NCI-H1930 (cell line): ENCODE results near the gene ARHGEF28.

ENCODE experiments used
- DNase-seq, 2 experiments: peaks; one replicate each; lab custom pipeline; 2025; lab: John Stamatoyannopoulos, UW

Gene ARHGEF28

GRCh38 chr5:73692166-73692640 lies 66.2 kb downstream of the ARHGEF28 start:
- DNase-seq: no peak

- no peak for DNase-seq
Measured at GRCh38 chr5:73692981-73693380, 67.0 kb downstream of the ARHGEF28 start.

- no peak for DNase-seq
Measured at GRCh38 chr5:73693573-73694061, 67.6 kb downstream of the ARHGEF28 start.

GRCh38 chr5:73694089-73694488 lies 68.1 kb downstream of the ARHGEF28 start:
- no peak for DNase-seq

DNA sequence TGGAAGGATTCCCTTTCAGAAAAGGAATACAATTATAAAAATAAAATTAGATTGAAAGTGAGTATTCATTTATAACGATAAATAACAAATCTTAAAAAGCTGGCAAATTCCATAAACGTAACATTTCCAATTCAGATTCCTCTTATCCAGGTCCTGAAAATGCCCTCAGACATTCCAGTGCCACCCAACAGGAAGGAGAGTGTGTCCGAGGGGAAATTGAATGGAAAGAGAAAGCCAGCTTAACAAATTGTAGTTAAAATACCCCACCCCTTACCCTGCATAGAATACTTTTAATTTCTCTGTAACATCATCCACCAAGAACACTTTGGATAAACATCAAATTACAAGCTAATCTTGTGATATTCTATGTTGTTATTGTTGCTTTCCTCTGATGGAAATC lies 72.0 kb downstream of the ARHGEF28 start:
- no peak for DNase-seq

GRCh38 chr5:73701566-73701965 lies 75.6 kb downstream of the ARHGEF28 start:
- no peak for DNase-seq

- DNase-seq: no peak
Measured at GRCh38 chr5:73702534-73702933, 76.5 kb downstream of the ARHGEF28 start.

DNA sequence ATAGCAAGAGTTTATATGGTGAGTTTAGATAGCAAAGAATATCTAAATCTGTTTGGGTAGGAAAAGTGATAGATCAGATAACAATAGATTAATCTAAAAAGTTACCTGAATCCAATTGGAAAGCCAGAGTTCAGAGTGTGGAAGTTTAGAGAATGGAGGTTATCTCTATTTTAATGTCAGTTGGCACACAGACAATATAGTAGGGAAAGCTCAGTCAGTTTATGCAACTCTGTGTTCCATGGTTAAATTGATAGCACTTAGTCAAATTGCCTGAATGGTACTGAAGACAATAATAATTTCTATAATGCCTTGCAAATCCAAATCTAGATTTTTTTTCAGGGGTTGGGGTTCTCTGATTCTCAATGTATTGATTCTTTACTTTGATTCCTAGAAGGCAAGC lies 77.0 kb downstream of the ARHGEF28 start:
- no peak for DNase-seq

DNA sequence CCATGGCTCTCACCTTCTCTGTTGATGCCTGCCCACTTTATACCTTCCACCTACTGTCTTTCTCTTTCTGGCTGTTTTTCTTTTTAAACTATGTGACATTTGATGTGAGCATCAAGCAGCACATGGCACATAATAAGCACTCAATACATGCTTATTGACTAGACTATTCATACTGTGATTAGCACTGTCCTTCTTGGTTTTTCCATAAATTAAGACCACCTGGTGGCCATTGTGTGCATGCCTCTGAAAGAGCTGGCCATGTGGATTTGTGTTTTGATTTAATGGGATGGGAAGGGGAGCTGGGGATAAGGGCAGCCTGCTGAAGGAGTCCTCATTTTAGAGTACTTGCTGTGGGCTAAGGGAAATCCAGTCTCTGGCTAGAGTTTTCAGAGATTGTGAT lies 79.4 kb downstream of the ARHGEF28 start:
- no peak for DNase-seq

DNA sequence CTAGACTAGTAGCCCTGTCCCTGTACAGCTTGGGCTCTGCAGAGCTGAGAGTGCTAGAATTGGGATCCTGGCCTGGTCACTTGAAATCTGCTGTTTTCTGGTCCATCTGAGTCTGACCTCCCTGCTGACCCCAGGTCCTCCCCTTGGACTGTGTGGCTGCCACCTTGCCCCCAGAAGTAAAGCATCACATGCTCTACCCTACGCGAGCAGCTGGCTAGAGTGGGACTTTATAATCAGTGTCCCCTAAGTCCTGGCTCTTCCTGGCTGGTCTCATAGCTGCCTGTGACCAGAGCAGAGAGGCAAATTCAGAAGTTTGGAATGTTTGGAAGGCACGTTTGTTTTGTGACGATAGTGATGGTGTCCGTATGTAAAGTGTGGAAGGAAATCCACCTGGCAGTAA lies 81.0 kb downstream of the ARHGEF28 start:
- DNase-seq: no peak

- DNase-seq: no peak
Measured at GRCh38 chr5:73709536-73710129, 83.6 kb downstream of the ARHGEF28 start.

- DNase-seq: no peak
Measured at GRCh38 chr5:73716284-73716808, 90.3 kb downstream of the ARHGEF28 start.

DNA sequence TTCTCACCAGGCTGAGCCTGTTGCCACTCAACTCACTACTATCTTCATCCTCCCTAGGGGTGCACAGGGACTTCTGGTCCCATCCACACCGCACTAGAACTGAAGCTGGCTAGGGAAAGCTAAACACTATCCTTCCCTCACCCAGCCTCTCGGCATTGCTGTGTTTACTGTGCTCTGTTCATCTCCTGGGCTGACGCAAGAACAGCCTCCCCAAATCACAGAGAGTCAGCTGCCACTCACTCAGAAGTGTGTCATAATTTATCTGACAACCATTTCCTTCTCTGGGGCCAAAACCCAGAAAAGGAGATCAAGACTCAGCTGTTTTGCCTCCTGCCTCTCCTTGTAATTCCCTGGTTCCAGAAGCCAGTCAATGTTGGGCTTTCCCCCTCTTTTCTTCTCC lies 92.8 kb downstream of the ARHGEF28 start:
- no peak for DNase-seq

DNA sequence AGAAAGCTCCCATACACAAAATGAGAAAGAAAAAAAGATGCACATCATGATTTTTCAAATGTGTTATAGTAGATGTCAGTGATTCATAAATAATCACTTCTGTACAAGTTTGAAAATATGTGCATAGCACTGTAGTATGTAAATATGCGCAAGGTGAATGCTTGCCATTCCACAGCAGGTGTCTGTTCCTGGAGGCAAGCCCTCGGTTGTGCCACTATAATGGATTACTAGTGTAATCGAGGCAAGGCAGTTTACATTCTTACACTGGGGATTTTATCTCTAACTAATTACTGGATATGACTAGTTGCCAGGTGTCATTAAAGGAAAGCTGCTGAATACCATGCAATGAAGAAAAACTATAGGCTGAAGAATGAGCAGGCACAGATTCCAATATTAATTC lies 93.6 kb downstream of the ARHGEF28 start:
- no peak for DNase-seq

DNA sequence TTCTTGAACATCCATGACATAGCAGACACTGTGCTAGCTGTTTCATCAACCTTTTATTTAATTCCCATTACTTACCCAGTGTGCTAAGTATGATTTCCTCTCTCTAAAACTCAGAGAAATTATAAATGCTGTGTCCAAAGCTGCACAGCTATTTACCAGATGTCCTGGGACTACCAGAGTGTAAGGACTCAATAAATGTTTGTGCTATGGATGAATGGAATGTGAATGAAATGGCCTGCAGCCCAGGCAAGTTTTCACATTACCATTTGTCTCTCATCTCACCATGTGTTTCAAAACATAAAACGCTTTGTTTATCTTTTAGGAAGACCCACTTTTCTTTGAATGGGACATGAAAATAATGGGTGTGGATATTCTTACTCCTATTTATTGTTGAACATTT lies 96.2 kb downstream of the ARHGEF28 start:
- DNase-seq: no peak

- no peak for DNase-seq
Measured at GRCh38 chr5:73726071-73726470, 100.1 kb downstream of the ARHGEF28 start.

- DNase-seq: no peak
Measured at GRCh38 chr5:73726606-73727231, 100.7 kb downstream of the ARHGEF28 start.

- DNase-seq: no peak
Measured at GRCh38 chr5:73727470-73727869, 101.5 kb downstream of the ARHGEF28 start.

DNA sequence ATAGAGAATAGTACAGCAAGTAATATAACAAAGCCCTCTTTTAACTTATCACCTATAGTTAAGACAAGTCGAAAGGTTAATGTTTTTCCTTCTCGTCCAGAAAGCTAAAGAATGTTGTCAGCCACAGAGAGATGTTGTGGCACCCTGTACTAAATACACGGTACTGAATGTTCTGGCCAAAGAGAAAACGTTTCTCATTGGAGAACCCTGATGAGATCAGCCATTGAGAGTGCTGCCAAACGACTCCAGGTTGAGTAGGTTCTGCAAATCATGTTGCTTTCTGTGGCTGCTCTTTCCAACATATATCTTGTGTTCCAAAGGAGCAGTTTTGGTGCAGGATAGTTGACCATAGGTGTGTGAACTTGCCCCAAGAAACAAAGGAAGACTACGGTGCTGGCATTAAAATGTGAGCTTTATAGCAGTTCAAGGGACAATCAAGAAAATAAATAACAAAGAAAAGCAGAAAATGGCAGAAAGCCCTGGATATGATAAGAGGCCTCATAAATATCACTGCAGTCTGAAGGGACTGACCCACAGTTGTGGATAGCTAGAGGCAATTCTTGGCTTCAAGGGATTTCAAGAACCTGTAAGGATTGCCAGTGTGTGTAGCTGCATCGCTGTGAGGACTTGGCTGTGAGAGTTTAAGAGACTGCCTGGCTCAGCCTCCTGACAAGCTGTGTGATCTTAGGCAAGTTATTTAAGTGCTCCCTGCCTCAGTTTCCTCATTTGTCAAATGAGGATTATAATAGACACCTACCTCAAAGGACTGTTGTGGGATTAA lies 102.7 kb downstream of the ARHGEF28 start:
- no peak for DNase-seq

- no peak for DNase-seq
Measured at GRCh38 chr5:73729329-73729728, 103.3 kb downstream of the ARHGEF28 start.

DNA sequence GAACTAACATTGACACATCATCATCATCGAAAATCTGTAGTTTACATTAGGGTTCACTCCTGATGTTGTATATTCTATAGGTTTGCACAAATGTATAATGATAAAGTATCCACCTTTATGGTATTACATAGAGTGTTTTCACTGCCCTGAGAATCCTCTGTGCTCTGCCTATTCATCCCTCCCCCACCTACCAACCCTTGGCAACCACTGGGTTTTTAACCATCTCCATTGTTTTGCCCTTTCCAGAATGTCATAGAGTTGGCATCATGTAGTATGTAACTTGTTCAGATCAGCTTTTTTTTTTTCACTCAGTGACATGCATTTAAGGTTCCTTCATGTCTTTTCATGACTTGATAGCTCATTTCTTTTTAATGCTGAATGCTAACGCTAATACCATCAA lies 106.0 kb downstream of the ARHGEF28 start:
- no peak for DNase-seq

GRCh38 chr5:73733219-73733618 lies 107.2 kb downstream of the ARHGEF28 start:
- DNase-seq: no peak
